ENCODE results near the gene DYRK2. TPM values are rescaled to one million over a fixed set of nuclear protein-coding genes. Genes with fewer than 3 reads are reported as not detected.

Gene DYRK2
- polyA plus RNA-seq, 3 donors = 7.5 to 12.5 (median 9.7) TPM

DNA sequence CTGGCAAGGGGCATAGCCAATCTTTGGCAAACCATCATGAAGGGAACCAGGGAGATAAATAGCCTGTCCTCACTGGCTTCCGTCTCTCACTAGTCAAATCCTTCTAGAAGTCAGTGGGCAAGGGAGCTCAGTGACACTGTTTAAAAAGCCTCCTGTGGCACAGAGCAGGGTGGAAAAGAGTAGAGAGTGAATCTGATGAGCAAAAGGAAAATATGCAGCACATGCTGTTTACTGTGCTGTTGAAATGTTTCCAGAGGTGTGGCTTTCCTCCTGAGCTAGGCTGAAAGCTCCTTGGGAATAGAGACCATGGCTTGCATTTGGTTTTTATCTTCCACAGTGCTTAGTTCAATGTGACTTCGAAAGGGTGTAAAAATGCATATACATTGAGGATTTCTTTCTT is 7.7 kb upstream of the DYRK2 start:
- no peak overlapping the region for H3K27ac ChIP-seq (ENCODE audit: low read depth in 1 of 2, low read length in 2 of 2)
- no peaks in the 10 kb centered on the region for H3K4me1 ChIP-seq (ENCODE audit: control insufficient read depth in 1 of 2, insufficient read depth in 2 of 2, low read length in 2 of 2)
- H3K4me3 ChIP-seq (replicated peaks in 1 of 3; ENCODE audit: low read depth in 2 of 3, low read length in 3 of 3) = no peak overlapping the region
- no peaks in the 10 kb centered on the region for H3K9me3 ChIP-seq (replicated peaks in 1 of 2; ENCODE audit: control insufficient read depth in 1 of 2, insufficient read depth in 1 of 2, low read length in 2 of 2)
- no peaks in the 10 kb centered on the region for H3K36me3 ChIP-seq (replicated peaks in 1 of 2; ENCODE audit: control insufficient read depth in 1 of 2, insufficient read depth in 2 of 2, low read length in 2 of 2)
- Mint-ChIP-seq H3K27me3 (ENCODE audit: low read depth in 3 of 3) (peaks cover 2 to 12% (median 2%) of the 10 kb centered on the region in 3 donors), H3K27ac (no peak overlapping the region), H3K36me3 (no peaks in the 10 kb centered on the region), H3K4me1 (no peaks in the 10 kb centered on the region), H3K4me3 (no peak overlapping the region), H3K9me3 (no peaks in the 10 kb centered on the region)
- H3K4me2 ChIP-seq (replicated peaks; ENCODE audit: extremely low read depth, low read length, poor library complexity, severe bottlenecking) = no peak overlapping the region
- no peak overlapping the region for H3K9ac ChIP-seq (ENCODE audit: insufficient read depth, low read length, poor library complexity, severe bottlenecking)
- H4K20me1 ChIP-seq (ENCODE audit: insufficient read depth, low read length) = no peaks in the 10 kb centered on the region
- TF ChIP-seq, protein P1, sequence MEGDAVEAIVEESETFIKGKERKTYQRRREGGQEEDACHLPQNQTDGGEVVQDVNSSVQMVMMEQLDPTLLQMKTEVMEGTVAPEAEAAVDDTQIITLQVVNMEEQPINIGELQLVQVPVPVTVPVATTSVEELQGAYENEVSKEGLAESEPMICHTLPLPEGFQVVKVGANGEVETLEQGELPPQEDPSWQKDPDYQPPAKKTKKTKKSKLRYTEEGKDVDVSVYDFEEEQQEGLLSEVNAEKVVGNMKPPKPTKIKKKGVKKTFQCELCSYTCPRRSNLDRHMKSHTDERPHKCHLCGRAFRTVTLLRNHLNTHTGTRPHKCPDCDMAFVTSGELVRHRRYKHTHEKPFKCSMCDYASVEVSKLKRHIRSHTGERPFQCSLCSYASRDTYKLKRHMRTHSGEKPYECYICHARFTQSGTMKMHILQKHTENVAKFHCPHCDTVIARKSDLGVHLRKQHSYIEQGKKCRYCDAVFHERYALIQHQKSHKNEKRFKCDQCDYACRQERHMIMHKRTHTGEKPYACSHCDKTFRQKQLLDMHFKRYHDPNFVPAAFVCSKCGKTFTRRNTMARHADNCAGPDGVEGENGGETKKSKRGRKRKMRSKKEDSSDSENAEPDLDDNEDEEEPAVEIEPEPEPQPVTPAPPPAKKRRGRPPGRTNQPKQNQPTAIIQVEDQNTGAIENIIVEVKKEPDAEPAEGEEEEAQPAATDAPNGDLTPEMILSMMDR (IDR thresholded peaks at IDR 0.05) = no peak
- no peaks in the 10 kb centered on the region for H3K79me2 ChIP-seq (ENCODE audit: insufficient read depth, low read length)
- no peak for DNase-seq
- no peak overlapping the region for H2AFZ ChIP-seq (ENCODE audit: insufficient read depth, low read depth, low read length, poor library complexity, severe bottlenecking)
- intact Hi-C loops (cut with micrococcal nuclease) = no loop called here
- no peaks in the 10 kb centered on the region for H3K27me3 ChIP-seq (ENCODE audit: control insufficient read depth in 2 of 2, insufficient read depth in 2 of 2, low read length in 2 of 2)
- no CpG with 5 or more reads among the region's 2 CpGs for WGBS (ENCODE audit: insufficient coverage)

DNA sequence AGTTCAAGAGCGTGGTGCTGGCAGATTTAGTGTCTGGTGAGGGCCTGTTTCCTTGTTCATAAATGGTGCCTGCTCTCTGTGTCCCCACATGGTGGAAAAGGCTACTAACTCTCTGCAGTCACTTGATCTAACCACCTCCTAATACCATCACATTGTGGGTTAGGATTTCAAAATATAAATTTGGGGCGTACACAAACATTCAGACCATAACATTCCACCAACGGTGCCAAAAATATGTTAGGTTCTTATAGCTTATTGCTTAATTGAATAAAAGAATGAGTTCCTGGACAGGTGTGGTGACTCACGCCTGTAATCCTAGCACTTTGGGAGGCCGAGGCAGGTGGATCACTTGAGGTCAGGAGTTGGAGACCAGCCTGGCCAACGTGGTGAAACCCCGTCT is 3.4 kb upstream of the DYRK2 start:
- Histone ChIP-seq H3K4me2 (replicated peaks; ENCODE audit: extremely low read depth, low read length, poor library complexity, severe bottlenecking) (no peak overlapping the region), H4K20me1 (ENCODE audit: insufficient read depth, low read length) (peaks cover 3% of the 10 kb centered on the region), H3K79me2 (ENCODE audit: insufficient read depth, low read length) (peaks cover 8% of the 10 kb centered on the region), H3K27ac (ENCODE audit: low read depth in 1 of 2, low read length in 2 of 2) (no peak overlapping the region), H3K36me3 (replicated peaks in 1 of 2; ENCODE audit: control insufficient read depth in 1 of 2, insufficient read depth in 2 of 2, low read length in 2 of 2) (no peaks in the 10 kb centered on the region), H3K9ac (ENCODE audit: insufficient read depth, low read length, poor library complexity, severe bottlenecking) (no peak overlapping the region), H3K27me3 (ENCODE audit: control insufficient read depth in 2 of 2, insufficient read depth in 2 of 2, low read length in 2 of 2) (peaks cover 0 to 8% of the 10 kb centered on the region in 2 donors), H3K4me1 (ENCODE audit: control insufficient read depth in 1 of 2, insufficient read depth in 2 of 2, low read length in 2 of 2) (peaks cover 12 to 16% of the 10 kb centered on the region in 2 donors), H3K9me3 (replicated peaks in 1 of 2; ENCODE audit: control insufficient read depth in 1 of 2, insufficient read depth in 1 of 2, low read length in 2 of 2) (no peaks in the 10 kb centered on the region), H3K4me3 (replicated peaks in 1 of 3; ENCODE audit: low read depth in 2 of 3, low read length in 3 of 3) (no peak overlapping the region), H2AFZ (ENCODE audit: insufficient read depth, low read depth, low read length, poor library complexity, severe bottlenecking) (no peak overlapping the region)
- peaks cover 0 to 2% (median 0%) of the 10 kb centered on the region in 7 donors for H3K9me3 Mint-ChIP-seq
- no peak overlapping the region for H3K4me3 Mint-ChIP-seq
- no peak for DNase-seq
- H3K27me3 Mint-ChIP-seq (ENCODE audit: low read depth in 3 of 3) = peaks cover 10 to 24% (median 11%) of the 10 kb centered on the region in 3 donors
- H3K36me3 Mint-ChIP-seq = peaks cover 0 to 1% of the 10 kb centered on the region in 2 donors
- TF ChIP-seq, protein P1 (IDR thresholded peaks at IDR 0.05) = no peak
- peaks cover 11% of the 10 kb centered on the region for H3K4me1 Mint-ChIP-seq
- intact Hi-C loops (cut with micrococcal nuclease) = no loop called here
- H3K27ac Mint-ChIP-seq = no peak overlapping the region
- WGBS (ENCODE audit: insufficient coverage) = 100% methylated on average over 4 of the region's 7 CpGs

Data from CD14-positive monocyte (primary cell).